GM23338 (cell line): Measurements from ENCODE around the gene SNAP47.

Source experiments
- CTCF ChIP-seq, 2 experiments: fragments of 200-600 bp in 1 of 2; sonication (generic) in 1 of 2; conservative IDR thresholded peaks; 2 replicates each; pipeline versions ENCODE4 v1.5.1 to v1.6.1; 2016 to 2017; ENCODE audit warnings: antibody characterized with exemption in 2 of 2, low read depth in 2 of 2, mild to moderate bottlenecking in 2 of 2, moderate library complexity in 1 of 2
- EZH2 ChIP-seq: fragments of 200-600 bp; sonication (generic); IDR thresholded peaks from one replicate; pipeline ENCODE4 v1.8.0; 2017; ENCODE audit warnings: antibody characterized with exemption, mild to moderate bottlenecking, low read depth; ENCODE audit not compliant: unreplicated experiment

GRCh38 chr1:227725046-227725445, 10.2 kb upstream of the SNAP47 start:
- TF ChIP-seq CTCF (conservative IDR thresholded peaks at IDR 0.05; ENCODE audit: low read depth in 2 of 2) (no peak), EZH2 (no peak)
